Stimulated activated CD8-positive, alpha-beta memory T cell treated with anti-CD3 and anti-CD28 coated beads, Interleukin-4, amount 100 ng/mL, for 1 hour (primary cell): ENCODE data around the gene TBCA.
"Not testable (repeated sequence)": the region's sequence is repeated elsewhere in the genome, so short reads cannot be mapped to it uniquely, and the experiment has no call there.

Source experiments
- DNase-seq, 2 donors: peaks; one replicate each; pipeline ENCODE4 v3.0.0-alpha.2; 2020; ENCODE audit warnings: low read depth in 2 of 2, low spot score in 1 of 2

Gene TBCA

GRCh38 chr5:77773734-77774280 is 2.3 kb downstream of the TBCA start:
- DNase-seq: no peak

GRCh38 chr5:77772729-77773128 is 3.4 kb downstream of the TBCA start:
- no peak for DNase-seq

- DNase-seq: no peak
These were observed 4.7 kb downstream of the TBCA start for GRCh38 chr5:77771452-77771851.

- DNase-seq: no peak
These were observed 5.7 kb downstream of the TBCA start for GRCh38 chr5:77770293-77771005.

- no peak for DNase-seq
These were observed 7.2 kb downstream of the TBCA start for GRCh38 chr5:77768978-77769377.

GRCh38 chr5:77767301-77767700 is 8.8 kb downstream of the TBCA start:
- DNase-seq: no peak

- no peak for DNase-seq
These were observed 14.5 kb downstream of the TBCA start for GRCh38 chr5:77761606-77762005.

GRCh38 chr5:77758141-77758938 is 17.8 kb downstream of the TBCA start:
- no peak for DNase-seq

GRCh38 chr5:77751328-77752023 is 24.7 kb downstream of the TBCA start:
- DNase-seq: no peak

GRCh38 chr5:77750928-77751327 is 25.2 kb downstream of the TBCA start:
- not testable (repeated sequence) for DNase-seq

GRCh38 chr5:77748160-77748559 is 28.0 kb downstream of the TBCA start:
- DNase-seq: no peak

- DNase-seq: no peak
These were observed 32.0 kb downstream of the TBCA start for GRCh38 chr5:77744116-77744515.

GRCh38 chr5:77743181-77743580 is 33.0 kb downstream of the TBCA start:
- DNase-seq: no peak

- no peak for DNase-seq
These were observed 34.5 kb downstream of the TBCA start for GRCh38 chr5:77741608-77742007.

- DNase-seq: no peak
These were observed 41.3 kb downstream of the TBCA start for GRCh38 chr5:77734885-77735284.

GRCh38 chr5:77733130-77733529 is 43.0 kb downstream of the TBCA start:
- DNase-seq: no peak

GRCh38 chr5:77727190-77727589 is 48.9 kb downstream of the TBCA start:
- no peak for DNase-seq

- no peak for DNase-seq
These were observed 50.5 kb downstream of the TBCA start for GRCh38 chr5:77725616-77726015.

GRCh38 chr5:77724934-77725333 is 51.2 kb downstream of the TBCA start:
- DNase-seq: no peak

- DNase-seq: no peak
These were observed 56.3 kb downstream of the TBCA start for GRCh38 chr5:77719666-77720363.
